ENCODE data around the gene KCNJ16. TPM values are rescaled to one million over a fixed set of nuclear protein-coding genes. Genes with fewer than 3 reads are reported as not detected.

The KCNJ16 gene
- total and polyA plus RNA-seq, 4 donors: 0.31 to 3.3 (median 0.67) TPM

GRCh38 chr17:70074236-70074830, 692 bp upstream of the KCNJ16 start:
- Histone ChIP-seq H3K27me3 (ENCODE audit: control insufficient read depth in 4 of 4, insufficient read depth in 4 of 4, low read length in 3 of 4) (peaks cover 0 to 5% (median 3%) of the 10 kb centered on the region in 4 donors), H3K9me3 (ENCODE audit: control insufficient read depth in 4 of 4, low read length in 3 of 4) (no peaks in the 10 kb centered on the region), H3K4me3 (ENCODE audit: low read depth in 1 of 3, low read length in 3 of 3) (no peak overlapping the region), H3K36me3 (ENCODE audit: control insufficient read depth in 4 of 4, insufficient read depth in 3 of 4, low read depth in 1 of 4, low read length in 3 of 4) (no peaks in the 10 kb centered on the region), H3K27ac (ENCODE audit: low read depth in 1 of 2, low read length in 2 of 2) (no peak overlapping the region), H3K4me1 (ENCODE audit: control insufficient read depth in 4 of 4, insufficient read depth in 4 of 4, low read length in 3 of 4) (no peaks in the 10 kb centered on the region), H3K9ac (ENCODE audit: low read depth in 1 of 2, low read length in 2 of 2) (no peak overlapping the region)
- DNase-seq (ENCODE audit: low spot score): no peak
- TF ChIP-seq REST (IDR thresholded peaks at IDR 0.05) (no peak), RAD21 (IDR thresholded peaks at IDR 0.05) (no peak), HNF4G (IDR thresholded peaks at IDR 0.05) (no peak), SP1 (IDR thresholded peaks at IDR 0.05) (no peak), GABPA (IDR thresholded peaks at IDR 0.05 in 1 of 2, conservative IDR thresholded peaks at IDR 0.05 in 1 of 2) (no peak), CTCF (IDR thresholded peaks at IDR 0.05; ENCODE audit: low read depth, low read length, missing input control) (no peak), JUND (IDR thresholded peaks at IDR 0.05) (no peak), FOXA2 (IDR thresholded peaks at IDR 0.05) (no peak), HNF4A (conservative IDR thresholded peaks at IDR 0.05) (no peak), ZBTB33 (IDR thresholded peaks at IDR 0.05) (no peak), ATF3 (IDR thresholded peaks at IDR 0.05) (no peak), NR2F2 (IDR thresholded peaks at IDR 0.05) (no peak), MAX (IDR thresholded peaks at IDR 0.05) (no peak), TAF1 (conservative IDR thresholded peaks at IDR 0.05) (no peak), EGR1 (IDR thresholded peaks at IDR 0.05; ENCODE audit: low read depth in 2 of 2) (no peak), YY1 (IDR thresholded peaks at IDR 0.05) (no peak), FOXA1 (IDR thresholded peaks at IDR 0.05) (no peak), RXRA (IDR thresholded peaks at IDR 0.05) (no peak)
- WGBS: 58% methylated on average over 5 of the region's 5 CpGs
